Testis (tissue), 2 donors: ENCODE data around the gene AGAP1.

Experiments
- CTCF ChIP-seq, 3 experiments: fragments of 450-650 bp in 2 of 3; fragments of 200-600 bp in 1 of 3; sonication (generic) in 1 of 3; IDR thresholded peaks; one replicate each; pipeline ENCODE4 v1.5.1; 2016 to 2019; ENCODE audit warnings: antibody characterized with exemption in 3 of 3, mild to moderate bottlenecking in 2 of 3, moderate library complexity in 1 of 3
- POLR2A ChIP-seq: fragments of 450-650 bp; IDR thresholded peaks from one replicate; pipeline ENCODE4 v1.6.1; 2017; ENCODE audit warnings: antibody characterized with exemption, mild to moderate bottlenecking, moderate library complexity

GRCh38 chr2:235812185-235812665, 318.4 kb downstream of the AGAP1 start:
- no peak for TF ChIP-seq CTCF (IDR thresholded peaks at IDR 0.05)
- no peak for TF ChIP-seq POLR2A
